Activated naive CD4-positive, alpha-beta T cell (primary cell): ENCODE measurements around the gene CACNB2.
"Not testable (repeated sequence)": the region's sequence is repeated elsewhere in the genome, so short reads cannot be mapped to it uniquely, and the experiment has no call there.

Experiments used
- DNase-seq, 4 experiments: peaks; one replicate each; lab custom pipeline; 2025; lab: John Stamatoyannopoulos, UW

Gene CACNB2

GRCh38 chr10:18401416-18402195 is 261.4 kb downstream of the CACNB2 start:
- no peak for DNase-seq

GRCh38 chr10:18402853-18403252 is 262.6 kb downstream of the CACNB2 start:
- DNase-seq, result no peak

DNA sequence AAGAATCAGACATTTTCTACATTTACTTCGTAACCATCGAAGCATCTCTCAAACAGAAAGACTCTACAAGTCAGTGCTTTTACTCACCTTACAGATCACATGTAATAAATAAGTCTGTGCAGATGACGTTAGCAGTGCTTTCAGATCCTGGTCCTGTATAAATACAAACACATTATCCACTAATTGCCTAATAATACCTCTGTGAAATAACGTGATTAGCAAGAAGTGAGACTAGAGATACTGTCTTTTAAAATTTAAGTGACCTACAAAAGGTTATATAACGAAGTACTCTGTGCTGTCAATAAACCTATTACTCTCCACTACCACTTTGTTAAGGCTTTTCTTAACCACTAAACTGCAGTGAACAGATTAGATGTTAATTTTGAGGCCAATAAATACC is 264.3 kb downstream of the CACNB2 start:
- DNase-seq, result no peak

- DNase-seq, result no peak
Measured at GRCh38 chr10:18406136-18406535, 265.9 kb downstream of the CACNB2 start.

GRCh38 chr10:18409599-18410397 is 269.6 kb downstream of the CACNB2 start:
- DNase-seq, result no peak

GRCh38 chr10:18414061-18414460 is 273.8 kb downstream of the CACNB2 start:
- no peak for DNase-seq

DNA sequence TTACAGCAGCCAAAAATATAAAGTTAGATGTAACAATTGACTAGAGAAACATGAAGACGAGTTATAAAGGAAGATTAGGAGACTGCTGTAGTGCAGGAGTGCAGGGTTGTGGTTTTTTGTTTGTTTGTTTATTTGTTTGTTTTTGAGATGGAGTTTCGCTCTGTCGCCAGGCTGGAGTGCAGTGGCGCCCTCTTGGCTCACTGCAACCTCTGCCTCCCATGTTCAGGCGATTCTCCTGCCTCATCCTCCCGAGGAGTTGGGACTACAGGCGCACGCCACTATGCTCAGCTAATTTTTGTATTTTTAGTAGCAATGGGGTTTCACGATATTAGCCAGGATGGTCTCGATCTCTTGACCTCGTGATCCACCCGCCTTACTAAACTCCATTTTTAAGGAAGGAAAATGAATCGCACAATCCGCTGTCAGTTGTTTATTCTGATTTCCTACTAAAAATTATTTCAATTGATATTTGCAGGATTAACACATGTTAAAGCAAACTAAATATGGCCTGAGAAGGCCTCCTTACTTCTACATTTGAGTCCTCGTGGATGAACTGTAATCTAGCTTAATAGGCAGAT is 277.8 kb downstream of the CACNB2 start:
- DNase-seq, result no peak

DNA sequence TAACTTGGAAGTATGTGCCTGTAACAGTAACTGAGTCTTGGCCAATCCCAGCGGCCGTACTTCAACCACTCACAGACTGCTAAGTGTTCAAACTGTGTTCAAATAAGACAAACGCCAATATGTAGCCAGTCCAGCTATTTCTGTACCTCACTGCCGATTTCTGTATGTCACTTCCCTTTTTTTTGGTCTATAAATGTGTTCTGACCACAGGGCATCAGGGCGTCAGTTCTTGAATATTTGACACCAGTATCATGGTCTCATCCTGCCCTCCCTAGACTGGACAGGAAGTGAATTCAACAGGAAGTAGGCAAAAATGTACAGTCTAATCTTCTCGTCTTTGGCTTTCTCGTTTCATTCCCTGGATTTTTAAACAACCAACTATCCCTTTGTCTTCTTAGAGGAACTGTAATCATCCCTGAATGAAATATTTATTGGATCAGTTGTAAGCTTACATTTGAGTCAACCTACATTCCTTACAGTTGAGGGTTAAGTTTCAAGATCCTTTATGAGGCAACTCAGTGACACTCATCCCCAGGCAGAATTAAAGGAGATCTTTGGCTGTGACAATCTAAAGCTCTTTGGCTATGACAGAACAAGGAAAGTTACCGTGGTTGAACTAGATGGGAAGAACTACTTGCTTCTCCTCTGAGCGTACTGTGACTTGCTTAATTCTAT is 278.5 kb downstream of the CACNB2 start:
- no peak for DNase-seq

DNA sequence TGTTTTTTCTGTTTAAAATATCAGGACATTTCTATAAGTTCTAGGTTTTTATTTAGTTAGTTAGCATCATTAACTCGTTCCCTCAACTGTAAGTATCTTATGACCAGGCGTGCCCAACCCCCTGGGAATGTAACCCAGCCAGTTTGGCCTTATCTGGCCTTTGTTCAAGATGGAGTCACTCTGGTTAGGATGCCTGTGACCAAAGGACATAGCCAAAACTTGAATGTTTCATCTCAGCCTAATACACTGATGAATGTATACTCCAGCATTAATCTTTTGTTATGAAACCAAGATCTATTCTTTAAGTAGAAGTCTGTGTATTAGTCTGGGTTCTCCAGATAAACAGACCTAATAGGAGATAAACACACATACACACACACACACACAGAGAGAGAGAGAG is 279.7 kb downstream of the CACNB2 start:
- no peak for DNase-seq

GRCh38 chr10:18421726-18422293 is 281.6 kb downstream of the CACNB2 start:
- no peak for DNase-seq

GRCh38 chr10:18423058-18423637 is 282.9 kb downstream of the CACNB2 start:
- DNase-seq, result no peak

DNA sequence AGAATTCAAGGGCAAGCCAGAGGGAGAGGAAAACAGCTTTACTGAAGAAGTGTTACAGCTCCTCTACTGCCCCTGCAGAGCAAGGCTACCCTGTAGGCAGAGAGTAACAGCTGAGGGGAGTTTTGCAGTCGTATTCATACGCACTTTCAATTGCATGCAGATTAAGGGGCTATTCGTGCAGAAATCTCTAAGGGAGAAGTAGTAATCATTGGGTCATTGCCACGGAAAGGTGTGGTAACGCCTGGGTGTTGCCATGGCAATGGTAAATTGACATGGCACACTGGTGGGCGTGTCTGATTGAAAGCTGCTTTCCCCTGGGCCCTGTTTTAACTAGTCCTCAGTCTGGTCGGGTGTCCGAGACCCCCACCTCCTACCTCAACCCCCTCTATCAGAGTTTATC is 284.0 kb downstream of the CACNB2 start:
- DNase-seq, result no peak

DNA sequence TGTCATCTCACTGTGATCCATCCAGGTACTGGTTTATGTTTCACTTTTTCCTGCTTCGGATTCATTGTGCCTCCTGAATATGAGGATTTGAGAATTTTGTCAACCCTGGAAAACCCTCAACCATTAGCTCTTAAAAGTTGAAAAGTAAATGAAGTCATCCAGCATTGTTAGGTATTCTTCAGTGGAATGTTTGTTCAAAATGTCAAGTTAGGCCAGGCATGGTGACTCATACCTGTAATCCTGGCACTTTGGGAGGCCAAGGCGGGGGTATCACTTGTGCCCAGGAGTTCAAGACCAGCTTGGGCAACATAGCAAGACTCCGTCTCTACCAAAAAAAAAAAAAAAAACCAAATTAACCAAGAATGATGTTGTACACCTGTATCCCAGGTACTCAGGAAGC is 289.1 kb downstream of the CACNB2 start:
- DNase-seq, result no peak

- DNase-seq, result no peak
Measured at GRCh38 chr10:18436902-18437301, 296.7 kb downstream of the CACNB2 start.

DNA sequence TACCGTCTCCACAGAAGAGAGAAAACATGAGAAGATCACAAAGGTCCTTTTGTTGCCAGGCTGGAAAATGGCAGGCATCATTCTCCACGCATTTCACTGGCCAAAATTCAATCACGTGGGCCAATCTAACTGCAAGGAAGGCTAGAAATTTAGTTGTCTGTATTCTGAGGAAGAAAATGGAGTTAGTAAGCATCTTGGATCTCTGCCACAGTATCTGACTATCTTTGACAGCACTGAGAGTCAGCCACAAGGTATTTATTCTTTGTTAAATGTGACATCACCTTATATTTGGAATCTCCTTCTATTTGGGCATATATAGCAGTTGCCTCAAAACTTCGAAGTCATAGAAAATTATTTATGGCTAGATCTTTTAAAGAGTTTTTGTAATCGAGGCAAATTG is 297.3 kb downstream of the CACNB2 start:
- no peak for DNase-seq

DNA sequence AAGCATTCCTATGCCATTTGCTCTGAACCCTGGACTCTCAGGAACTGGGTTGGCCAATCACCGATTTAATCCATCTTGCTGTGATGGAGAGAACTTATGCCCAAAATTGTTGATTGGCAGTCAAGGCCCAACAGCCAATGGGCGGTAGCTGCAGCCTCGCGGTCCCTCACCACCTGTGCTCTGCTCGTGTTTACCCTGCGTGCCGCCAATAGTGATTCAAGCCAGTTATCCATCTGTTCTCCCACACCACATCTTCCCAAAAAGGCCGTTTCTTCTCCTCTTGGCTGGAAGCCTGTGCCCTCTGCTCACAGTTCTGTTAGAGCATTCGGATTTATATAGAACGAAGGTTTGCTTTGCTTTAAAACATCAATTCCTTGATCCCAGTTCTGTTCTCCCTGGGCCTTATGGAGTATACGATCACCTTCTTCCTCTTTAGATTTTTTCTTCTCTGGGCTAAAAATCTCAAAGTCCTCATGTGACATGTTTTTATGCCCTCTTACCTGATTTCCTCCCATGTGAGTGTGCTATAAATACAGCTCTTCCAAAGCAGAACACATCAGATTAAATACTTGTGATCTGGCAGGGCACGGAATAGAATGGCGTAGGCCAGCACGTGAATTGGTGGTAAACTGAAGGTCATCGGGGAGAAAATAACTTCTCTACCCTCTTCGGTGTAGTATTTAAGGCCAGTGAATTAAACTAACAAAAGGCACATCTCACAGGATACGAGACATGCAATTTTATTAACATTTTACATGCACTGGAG is 298.3 kb downstream of the CACNB2 start:
- DNase-seq, result no peak

- no peak for DNase-seq
Measured at GRCh38 chr10:18439601-18440000, 299.4 kb downstream of the CACNB2 start.

DNA sequence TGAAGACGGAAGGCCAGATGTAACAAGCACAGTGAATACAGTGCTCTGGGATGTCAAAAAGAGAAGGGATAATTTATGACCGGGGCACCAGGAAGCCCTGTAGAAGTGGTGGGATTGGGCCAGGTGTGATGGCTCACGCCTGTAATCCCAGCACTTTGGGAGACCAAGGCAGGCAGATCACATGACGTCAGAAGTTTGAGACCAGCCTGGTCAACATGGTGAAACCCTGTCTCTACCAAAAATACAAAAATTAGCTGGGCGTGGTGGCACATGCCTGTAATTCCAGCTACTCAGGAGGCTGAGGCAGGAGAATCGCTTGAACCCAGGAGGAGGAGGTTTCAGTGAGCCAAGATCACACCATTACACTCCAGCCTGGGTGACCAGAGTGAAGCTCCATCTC is 305.4 kb downstream of the CACNB2 start:
- not testable (repeated sequence) for DNase-seq

DNA sequence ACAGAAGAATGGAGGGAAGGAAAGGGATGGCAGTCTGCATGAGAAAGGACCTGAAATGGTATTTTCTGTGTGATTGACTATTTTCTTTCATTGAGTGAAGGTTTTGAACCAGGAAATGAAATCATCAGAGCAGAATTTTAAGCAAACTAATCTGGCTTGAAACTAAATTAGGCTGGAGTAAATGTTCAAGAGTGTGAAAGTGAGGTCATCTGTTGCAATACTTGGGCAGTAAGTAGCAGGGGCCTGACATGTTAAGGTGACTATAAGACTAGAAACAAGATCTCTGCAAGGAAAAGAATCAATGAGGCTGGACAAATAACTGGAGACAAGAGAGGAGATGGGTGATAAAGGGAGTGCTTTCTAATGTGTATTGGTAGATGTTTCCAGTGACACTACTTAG is 306.0 kb downstream of the CACNB2 start:
- DNase-seq, result no peak

GRCh38 chr10:18449611-18450026 is 309.4 kb downstream of the CACNB2 start:
- DNase-seq, result no peak

GRCh38 chr10:18450298-18450697 is 310.1 kb downstream of the CACNB2 start:
- no peak for DNase-seq
